Colonic mucosa (tissue), 4 donors: Measurements from ENCODE around the gene PAPPA. TPM values are rescaled to one million over a fixed set of nuclear protein-coding genes. Genes with fewer than 3 reads are reported as not detected.

Experiments
- DNase-seq: peaks from one replicate; pipeline ENCODE4 v3.0.0-alpha.2; 2020
- H3K27ac ChIP-seq: fragments of 200-600 bp; one replicate; pipeline ENCODE4 v1.8.0; 2021
- H3K27me3 ChIP-seq: fragments of 200-600 bp; one replicate; pipeline ENCODE4 v1.8.0; 2021
- H3K36me3 ChIP-seq: fragments of 200-600 bp; one replicate; pipeline ENCODE4 v1.8.0; 2021
- H3K4me1 ChIP-seq: fragments of 200-600 bp; one replicate; pipeline ENCODE4 v1.8.0; 2021; ENCODE audit warnings: mild to moderate bottlenecking
- H3K4me3 ChIP-seq: fragments of 200-600 bp; one replicate; pipeline ENCODE4 v1.8.0; 2021
- H3K9ac ChIP-seq, 2 donors: one replicate each; pipeline ENCODE4 v1.7.0; 2013; ENCODE audit warnings: control low read depth in 2 of 2, low read depth in 2 of 2, low read length in 2 of 2
- H3K9me3 ChIP-seq: fragments of 200-600 bp; one replicate; pipeline ENCODE4 v1.8.0; 2021
- intact Hi-C: fragments of 100-400 bp; cut with DNase I; formaldehyde crosslinking; loops from one replicate; pipeline ENCODE4 v1.14.1; 2022
- total RNA-seq, 2 donors: library from RNA; stranded (reverse); fragmentation: NEBNext Ultra II Directional in 1 of 2; extraction: Animal tissue kit (Norgen Biotek cat#: 25700) in 1 of 2; gene quantifications; one replicate each; pipeline ENCODE4 v1.2.1, GENCODE V29; 2021
- TF ChIP-seq, protein P1 (sequence below): fragments of 200-600 bp; IDR thresholded peaks from one replicate; pipeline ENCODE4 v1.8.0; 2022; ENCODE audit warnings: antibody characterized with exemption, mild to moderate bottlenecking
- donor health status: healthy.
- donor health status: DM: no; HTN: no; CAD: no.
- donor health status: DM: no; HTN: no; CAD: no.

The PAPPA gene
- total RNA-seq, 2 donors from 2014 or later, result 0.99 to 1.2 TPM

DNA sequence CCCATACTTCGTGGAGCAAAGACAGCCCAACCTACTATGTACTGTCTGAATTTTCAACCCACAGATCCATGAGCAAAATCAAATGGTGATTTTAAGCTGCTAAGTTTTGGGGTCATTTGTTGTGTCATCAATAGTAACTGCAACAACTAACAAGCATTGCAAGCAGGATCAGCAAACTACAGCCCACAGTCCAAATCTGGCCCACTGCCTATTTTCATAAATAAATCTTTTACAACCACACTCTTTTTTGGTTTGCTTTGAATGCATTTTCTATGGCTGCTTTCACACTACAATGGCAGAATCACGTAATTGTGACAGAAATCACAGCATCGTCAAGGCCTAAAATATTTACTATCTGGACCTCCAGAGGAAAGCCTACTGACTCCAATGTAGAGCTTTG, 296.4 kb downstream of the PAPPA start:
- intact Hi-C loops, result no loop called here
- TF ChIP-seq, protein P1, sequence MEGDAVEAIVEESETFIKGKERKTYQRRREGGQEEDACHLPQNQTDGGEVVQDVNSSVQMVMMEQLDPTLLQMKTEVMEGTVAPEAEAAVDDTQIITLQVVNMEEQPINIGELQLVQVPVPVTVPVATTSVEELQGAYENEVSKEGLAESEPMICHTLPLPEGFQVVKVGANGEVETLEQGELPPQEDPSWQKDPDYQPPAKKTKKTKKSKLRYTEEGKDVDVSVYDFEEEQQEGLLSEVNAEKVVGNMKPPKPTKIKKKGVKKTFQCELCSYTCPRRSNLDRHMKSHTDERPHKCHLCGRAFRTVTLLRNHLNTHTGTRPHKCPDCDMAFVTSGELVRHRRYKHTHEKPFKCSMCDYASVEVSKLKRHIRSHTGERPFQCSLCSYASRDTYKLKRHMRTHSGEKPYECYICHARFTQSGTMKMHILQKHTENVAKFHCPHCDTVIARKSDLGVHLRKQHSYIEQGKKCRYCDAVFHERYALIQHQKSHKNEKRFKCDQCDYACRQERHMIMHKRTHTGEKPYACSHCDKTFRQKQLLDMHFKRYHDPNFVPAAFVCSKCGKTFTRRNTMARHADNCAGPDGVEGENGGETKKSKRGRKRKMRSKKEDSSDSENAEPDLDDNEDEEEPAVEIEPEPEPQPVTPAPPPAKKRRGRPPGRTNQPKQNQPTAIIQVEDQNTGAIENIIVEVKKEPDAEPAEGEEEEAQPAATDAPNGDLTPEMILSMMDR, result no peak
- H3K9ac ChIP-seq, result no peak overlapping the region
- H3K4me1 ChIP-seq, result no peaks in the 10 kb centered on the region
- H3K9me3 ChIP-seq, result no peaks in the 10 kb centered on the region
- no peaks in the 10 kb centered on the region for H3K36me3 ChIP-seq
- H3K27me3 ChIP-seq, result no peaks in the 10 kb centered on the region
- H3K4me3 ChIP-seq, result no peak overlapping the region
- no peak for DNase-seq
- no peak overlapping the region for H3K27ac ChIP-seq

DNA sequence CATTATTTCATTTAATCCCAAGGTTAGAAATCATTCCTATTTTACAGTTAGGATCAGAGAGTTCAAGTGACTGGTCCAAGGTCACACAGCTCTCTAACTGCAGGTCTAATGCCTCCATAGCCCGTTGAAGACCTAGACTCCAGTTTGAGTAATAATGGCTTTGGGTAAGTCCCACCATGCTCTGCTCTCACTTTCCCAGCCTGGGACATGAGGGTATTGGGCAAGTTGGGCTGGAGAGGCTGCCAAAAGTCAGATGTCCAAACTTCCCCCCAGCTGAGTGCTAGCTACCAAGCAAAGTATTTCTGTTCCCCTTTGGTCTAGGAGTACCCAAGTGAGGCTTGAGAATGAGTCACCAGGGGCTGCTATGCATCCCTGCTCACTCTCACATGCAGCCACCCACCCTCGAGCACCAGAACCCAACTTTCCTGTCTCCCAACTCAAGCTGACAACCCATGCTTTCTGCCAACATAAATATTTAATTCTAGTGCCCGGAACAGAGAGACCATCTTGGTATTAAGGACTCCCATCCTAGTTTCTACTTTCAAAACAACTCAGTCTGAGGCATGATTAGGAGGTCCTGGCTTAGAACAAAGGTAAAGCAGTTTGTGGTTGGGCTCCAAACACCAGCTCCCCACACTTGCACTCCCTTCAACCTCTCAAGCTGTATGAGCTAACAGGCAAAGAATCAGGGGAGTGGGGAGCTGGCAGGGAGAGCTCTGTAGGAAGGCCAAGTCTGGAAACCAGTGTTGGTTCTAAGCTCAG, 297.0 kb downstream of the PAPPA start:
- no peak for DNase-seq
- no peak overlapping the region for H3K27ac ChIP-seq

DNA sequence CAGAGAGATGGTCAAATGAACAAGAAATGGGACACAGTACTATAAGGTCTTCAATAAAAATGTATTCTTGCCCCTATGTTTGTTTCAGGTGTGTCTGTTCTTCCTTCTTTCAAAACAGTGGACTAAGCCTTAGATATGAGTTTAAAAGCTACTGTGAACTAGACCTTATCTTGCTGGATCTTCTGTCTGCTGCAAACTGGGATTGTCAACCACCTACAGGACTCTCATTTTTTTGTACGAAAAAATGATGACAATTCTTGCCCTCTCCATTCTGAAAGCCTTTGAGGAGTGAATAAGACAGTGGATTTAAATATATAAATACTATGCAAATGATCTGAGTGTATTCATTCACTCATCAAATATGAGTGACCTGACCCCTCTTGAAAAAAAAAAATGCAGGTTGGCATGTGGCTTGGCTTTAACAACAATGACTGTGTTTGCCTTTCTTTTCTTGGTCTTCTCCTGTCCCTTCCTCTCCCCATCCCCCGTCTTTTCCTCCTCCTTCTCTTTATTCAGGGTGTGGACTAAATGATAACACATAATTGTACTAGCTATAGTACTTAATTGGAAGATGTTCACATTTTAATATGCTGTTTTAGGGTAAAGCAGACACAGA, 298.0 kb downstream of the PAPPA start:
- H3K9ac ChIP-seq, result no peak overlapping the region
- H3K36me3 ChIP-seq, result no peaks in the 10 kb centered on the region
- DNase-seq, result no peak
- no peaks in the 10 kb centered on the region for H3K27me3 ChIP-seq
- no peaks in the 10 kb centered on the region for H3K9me3 ChIP-seq
- intact Hi-C loops, result no loop called here
- H3K27ac ChIP-seq, result no peak overlapping the region
- TF ChIP-seq, protein P1, result no peak
- no peaks in the 10 kb centered on the region for H3K4me1 ChIP-seq
- no peak overlapping the region for H3K4me3 ChIP-seq

More for the DNA sequence above, 297.0 kb downstream of the PAPPA start:
- Histone ChIP-seq H3K9me3 (no peaks in the 10 kb centered on the region), H3K9ac (no peak overlapping the region), H3K4me1 (no peaks in the 10 kb centered on the region), H3K36me3 (no peaks in the 10 kb centered on the region), H3K4me3 (no peak overlapping the region), H3K27me3 (no peaks in the 10 kb centered on the region)
- intact Hi-C loops, result no loop called here
- TF ChIP-seq, protein P1, result no peak
